ENCODE data around the gene REL. TPM values are rescaled to one million over a fixed set of nuclear protein-coding genes. Genes with fewer than 3 reads are reported as not detected.

Gene REL
- polyA plus RNA-seq, 1 of the 3 experiments (the other 2 are of a cell fraction): 0.59 TPM

GRCh38 chr2:60885683-60886082, 4.3 kb downstream of the REL start:
- H3K9me2 ChIP-seq: no peaks in the 10 kb centered on the region
- POLR2A ChIA-PET: no interaction called here
- WGBS (ENCODE audit: low lambda C conversion rate): 77% methylated on average over 2 of the region's 2 CpGs
- peaks cover 48% of the 10 kb centered on the region for H3K79me2 ChIP-seq (ENCODE audit: insufficient read depth)
- no peak overlapping the region for H3K4me3 ChIP-seq (ENCODE audit: low read depth in 2 of 2, low read length in 1 of 2)
- no peaks in the 10 kb centered on the region for H3K27me3 ChIP-seq (ENCODE audit: insufficient read depth)
- H3K9ac ChIP-seq: no peak overlapping the region
- H4K20me1 ChIP-seq (ENCODE audit: insufficient read depth): 0 out of 2 replicates have a peak, but pooled peaks cover 4% of the 10 kb centered on the region
- no peak overlapping the region for H2AFZ ChIP-seq (ENCODE audit: low read depth)
- peaks cover 8% of the 10 kb centered on the region for H3F3A ChIP-seq (replicated peaks; ENCODE audit: insufficient read depth)
- no peak for DNase-seq
- no peaks in the 10 kb centered on the region for H3K36me3 ChIP-seq (replicated peaks in 1 of 2; ENCODE audit: control insufficient read depth in 1 of 2, insufficient read depth in 2 of 2, low read length in 1 of 2)
- no peak overlapping the region for H3K27ac ChIP-seq (ENCODE audit: low read depth in 2 of 2, low read length in 1 of 2)
- CTCF ChIA-PET: no interaction called here
- H3K9me3 ChIP-seq: no peaks in the 10 kb centered on the region
- H3K4me1 ChIP-seq (ENCODE audit: control insufficient read depth in 1 of 2, insufficient read depth in 2 of 2, low read depth in 1 of 2, low read length in 1 of 2): peaks cover 4 to 19% of the 10 kb centered on the region in 2 experiments; a peak in 3 of 4 replicates
- peak overlapping the region; percentile 80; the same call in 1 of the 2 replicates for H3K4me2 ChIP-seq
- TF ChIP-seq USF1 (IDR thresholded peaks at IDR 0.05; ENCODE audit: borderline replicate concordance, low read depth) (no peak), MEF2A (IDR thresholded peaks at IDR 0.05; ENCODE audit: borderline replicate concordance, low read depth) (no peak), ELF1 (IDR thresholded peaks at IDR 0.05) (no peak), RFX5 (IDR thresholded peaks at IDR 0.05; ENCODE audit: low read length) (no peak), FOSL2 (IDR thresholded peaks at IDR 0.05; ENCODE audit: borderline replicate concordance, low read depth) (no peak), JUND (IDR thresholded peaks at IDR 0.05) (no peak), GABPA (IDR thresholded peaks at IDR 0.05; ENCODE audit: low read depth) (no peak), GATA2 (CRISPR knock-in tag; IDR thresholded peaks at IDR 0.05) (no peak), PBX3 (IDR thresholded peaks at IDR 0.05) (no peak), EP300 (IDR thresholded peaks at IDR 0.05; ENCODE audit: borderline replicate concordance in 1 of 2, low read depth in 1 of 2, low read length in 1 of 2) (no peak), TAF1 (IDR thresholded peaks at IDR 0.05; ENCODE audit: borderline replicate concordance, low read depth, low read length) (no peak), EZH2phosphoT487 (IDR thresholded peaks at IDR 0.05; ENCODE audit: borderline replicate concordance, low read depth) (no peak), NRF1 (IDR thresholded peaks at IDR 0.05; ENCODE audit: low read depth, low read length) (no peak)

GRCh38 chr2:60886991-60887390, 5.6 kb downstream of the REL start:
- H3F3A ChIP-seq (replicated peaks; ENCODE audit: insufficient read depth): peaks cover 6% of the 10 kb centered on the region
- no peak overlapping the region for H3K4me2 ChIP-seq
- no peaks in the 10 kb centered on the region for H3K27me3 ChIP-seq (ENCODE audit: insufficient read depth)
- H3K79me2 ChIP-seq (ENCODE audit: insufficient read depth): peaks cover 48% of the 10 kb centered on the region
- no peak for TF ChIP-seq SIN3A (IDR thresholded peaks at IDR 0.05; ENCODE audit: borderline replicate concordance, low read depth, low read length)
- TF ChIP-seq NRF1 (IDR thresholded peaks at IDR 0.05; ENCODE audit: low read depth, low read length): no peak
- no peak for TF ChIP-seq USF1 (IDR thresholded peaks at IDR 0.05; ENCODE audit: borderline replicate concordance, low read depth)
- TF ChIP-seq POLR2AphosphoS5 (IDR thresholded peaks at IDR 0.05; ENCODE audit: low read depth, low read length): no peak
- no peak for TF ChIP-seq GATA2 (CRISPR knock-in tag; IDR thresholded peaks at IDR 0.05)
- TF ChIP-seq EP300 (IDR thresholded peaks at IDR 0.05; ENCODE audit: borderline replicate concordance in 1 of 2, low read depth in 1 of 2, low read length in 1 of 2): no peak
- no peak for TF ChIP-seq GABPA (IDR thresholded peaks at IDR 0.05; ENCODE audit: low read depth)
- no peak for TF ChIP-seq YY1 (IDR thresholded peaks at IDR 0.05; ENCODE audit: low read depth)
- DNase-seq: no peak
- H3K4me3 ChIP-seq (ENCODE audit: low read depth in 2 of 2, low read length in 1 of 2): no peak overlapping the region
- H3K4me1 ChIP-seq (ENCODE audit: control insufficient read depth in 1 of 2, insufficient read depth in 2 of 2, low read depth in 1 of 2, low read length in 1 of 2): peaks cover 4 to 19% of the 10 kb centered on the region in 2 experiments; a peak in 3 of 4 replicates
- H3K9ac ChIP-seq: no peak overlapping the region
- H3K9me2 ChIP-seq: no peaks in the 10 kb centered on the region
- 0 out of 2 replicates have a peak, but pooled peaks cover 4% of the 10 kb centered on the region for H4K20me1 ChIP-seq (ENCODE audit: insufficient read depth)
- H2AFZ ChIP-seq (ENCODE audit: low read depth): no peak overlapping the region
- ChIA-PET CTCF (interaction anchor here (0.6 to 1.6 kb wide), 2 partner anchors 180 to 1012 kb away, joined by 3 read pairs; no protein-coding TSS in a partner anchor), POLR2A (no interaction called here)
- H3K27ac ChIP-seq (ENCODE audit: low read depth in 2 of 2, low read length in 1 of 2): no peak overlapping the region
- 65% methylated on average over 3 of the region's 3 CpGs for WGBS (ENCODE audit: low lambda C conversion rate)
- H3K36me3 ChIP-seq (replicated peaks in 1 of 2; ENCODE audit: control insufficient read depth in 1 of 2, insufficient read depth in 2 of 2, low read length in 1 of 2): no peaks in the 10 kb centered on the region
- H3K9me3 ChIP-seq: no peaks in the 10 kb centered on the region

Measured in SK-N-SH (cell line).